GM13977 (cell line): ENCODE measurements around the gene EPS8.

Source experiments
- DNase-seq: peaks from one replicate; pipeline ENCODE4 v3.0.0; 2012; ENCODE audit warnings: low spot score
- CTCF ChIP-seq: IDR thresholded peaks from 2 replicates; pipeline ENCODE4 v1.5.1; 2012; ENCODE audit warnings: mild to moderate bottlenecking, control low read depth; ENCODE audit not compliant: insufficient read depth; ENCODE audit errors: extremely low read depth, missing control alignments
- in situ Hi-C: fragments of 300-500 bp; cut with MboI; formaldehyde crosslinking; loops from one replicate; pipeline ENCODE4 v1.12.0; 2022; ENCODE audit warnings: low sequenced_read_pairs, low pct_unique_long_range_greater_than_20kb, mixed read lengths, inconsistent platforms; ENCODE audit not compliant: unreplicated experiment

The EPS8 gene

GRCh38 chr12:15726027-15726877 lies 62.9 kb downstream of the EPS8 start:
- no peak for DNase-seq
- TF ChIP-seq CTCF, result no peak
- in situ Hi-C loops, result no loop called here

GRCh38 chr12:15722951-15723350 lies 66.2 kb downstream of the EPS8 start:
- no peak for TF ChIP-seq CTCF
- no peak for DNase-seq
- in situ Hi-C loops, result no loop called here

- in situ Hi-C loops, result no loop called here
- DNase-seq, result no peak
- no peak for TF ChIP-seq CTCF
Measured at GRCh38 chr12:15721316-15722115, 67.7 kb downstream of the EPS8 start.

- in situ Hi-C loops, result no loop called here
- no peak for TF ChIP-seq CTCF
- DNase-seq, result no peak
Measured at GRCh38 chr12:15720295-15720694, 68.9 kb downstream of the EPS8 start.

GRCh38 chr12:15719230-15719629 lies 70.0 kb downstream of the EPS8 start:
- no peak for TF ChIP-seq CTCF
- in situ Hi-C loops, result no loop called here
- no peak for DNase-seq

GRCh38 chr12:15717940-15718567 lies 71.1 kb downstream of the EPS8 start:
- no peak for DNase-seq
- in situ Hi-C loops, result no loop called here
- TF ChIP-seq CTCF, result no peak
